GM18867 (cell line): ENCODE results near the gene FAM219B.
"Not testable (repeated sequence)": the region's sequence is repeated elsewhere in the genome, so short reads cannot be mapped to it uniquely, and the experiment has no call there.

Source experiments
- ATAC-seq: cut with Tn5 transposase; IDR thresholded peaks from one replicate; pipeline ENCODE4 v1.9.1; 2021; ENCODE audit warnings: mild to moderate bottlenecking, moderate library complexity; ENCODE audit not compliant: unreplicated experiment

The FAM219B gene

GRCh38 chr15:74904190-74904805 lies 2.4 kb downstream of the FAM219B start:
- ATAC-seq, result no peak

DNA sequence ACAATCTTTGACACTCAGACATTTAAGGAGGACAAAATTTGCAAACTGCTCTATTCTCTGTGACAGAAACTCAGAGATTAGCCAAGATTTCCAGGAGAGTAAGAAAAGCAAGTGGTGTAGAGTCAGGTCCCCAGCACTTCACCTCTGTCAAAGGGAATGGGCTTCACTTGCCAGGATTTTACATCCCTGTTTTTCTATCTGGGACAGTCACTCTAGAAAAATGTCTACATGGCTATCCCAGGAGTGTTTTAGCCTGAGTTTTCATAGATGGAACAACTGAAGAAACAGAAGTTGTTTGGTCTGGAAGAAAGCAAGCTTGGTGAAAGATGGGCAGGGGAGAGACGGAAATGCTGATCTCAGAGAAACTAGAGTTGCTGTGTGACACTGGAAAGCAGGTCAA lies 3.0 kb downstream of the FAM219B start:
- ATAC-seq, result no peak

- ATAC-seq, result no peak
Observed at GRCh38 chr15:74902295-74903075, 4.2 kb downstream of the FAM219B start.

GRCh38 chr15:74901612-74902063 lies 5.0 kb downstream of the FAM219B start:
- no peak for ATAC-seq

- no peak for ATAC-seq
Observed at GRCh38 chr15:74897300-74897701, 9.3 kb downstream of the FAM219B start.

- no peak for ATAC-seq
Observed at GRCh38 chr15:74896316-74896715, 10.3 kb downstream of the FAM219B start.

DNA sequence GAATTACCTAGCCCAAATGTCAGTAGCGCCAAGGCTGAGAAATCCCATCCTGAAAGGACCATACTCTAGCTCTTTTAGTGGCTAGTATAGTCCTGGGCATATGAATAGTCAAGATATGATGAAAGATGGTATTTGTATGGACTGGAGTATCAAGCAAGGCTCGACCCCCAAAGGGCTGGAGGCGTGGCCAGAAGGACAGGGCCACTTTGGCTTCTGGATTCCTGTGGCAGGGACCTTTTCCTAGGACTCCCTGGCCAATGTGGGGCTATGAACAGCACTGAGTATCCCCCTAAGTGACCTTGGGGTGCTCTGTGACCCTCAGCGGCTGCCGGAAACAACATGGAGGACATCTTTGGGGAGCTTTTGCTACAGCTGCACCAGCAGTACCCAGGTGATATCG lies 10.8 kb downstream of the FAM219B start:
- ATAC-seq, result no peak

GRCh38 chr15:74894383-74894782 lies 12.3 kb downstream of the FAM219B start:
- ATAC-seq, result not testable (repeated sequence)

DNA sequence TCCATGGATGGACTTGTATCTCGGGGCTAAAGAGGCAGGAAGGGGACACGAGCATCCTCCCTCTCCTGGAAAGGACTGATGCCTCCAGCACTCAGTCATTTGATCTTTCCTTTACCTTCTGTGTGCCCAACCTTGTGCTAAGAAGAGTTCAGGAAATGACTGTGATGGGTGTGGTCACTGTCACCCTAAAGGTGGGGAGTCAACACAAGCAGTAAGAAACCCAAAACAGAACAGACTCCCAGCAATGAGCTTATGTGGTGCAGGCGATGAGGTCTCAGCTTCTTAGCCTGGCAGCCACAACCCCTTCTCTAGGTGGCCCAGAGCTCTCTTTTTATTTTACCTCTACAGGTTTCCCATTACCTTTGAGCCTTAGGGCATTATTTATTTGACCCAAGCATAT lies 13.0 kb downstream of the FAM219B start:
- ATAC-seq, result no peak

DNA sequence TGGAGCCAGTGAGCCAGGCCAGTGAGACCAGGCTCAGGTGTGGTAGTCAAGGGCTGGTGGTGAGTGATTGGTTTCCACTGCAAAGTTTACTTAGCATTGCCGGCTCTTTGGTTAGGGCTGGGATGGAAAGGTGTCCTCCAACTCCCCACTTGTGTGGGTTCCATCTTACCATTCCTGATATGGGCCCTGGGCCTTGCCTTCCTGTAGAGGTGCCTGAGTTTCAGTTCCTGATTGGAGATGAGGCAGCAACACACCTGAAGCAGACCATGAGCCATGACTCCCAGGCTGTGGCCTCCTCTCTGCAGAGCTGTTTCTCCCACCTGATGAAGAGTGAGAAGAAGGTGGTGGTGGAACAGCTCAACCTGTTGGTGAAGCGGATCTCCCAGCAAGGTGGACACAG lies 13.7 kb downstream of the FAM219B start:
- no peak for ATAC-seq

DNA sequence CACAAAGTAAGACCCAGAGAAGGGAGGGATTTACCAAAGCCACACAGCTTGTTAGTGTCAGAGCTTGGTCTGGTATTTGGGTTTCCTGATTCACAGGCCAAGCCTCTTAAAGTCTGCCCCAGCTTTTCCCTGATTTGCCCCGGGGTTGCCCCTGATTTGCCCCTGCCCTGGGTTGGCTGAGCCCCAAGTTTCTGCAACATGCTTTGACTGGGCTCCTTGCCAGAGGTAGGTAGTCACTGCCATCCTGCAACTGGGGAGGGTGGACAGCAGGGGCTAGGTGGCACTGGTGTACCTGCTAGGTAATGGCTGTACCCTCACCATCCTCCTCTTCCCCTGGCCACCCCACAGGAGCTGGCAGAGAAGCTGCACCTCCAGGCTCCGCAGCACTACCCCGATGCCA lies 14.3 kb downstream of the FAM219B start:
- ATAC-seq, result no peak

- no peak for ATAC-seq
Observed at GRCh38 chr15:74891469-74891868, 15.2 kb downstream of the FAM219B start.

DNA sequence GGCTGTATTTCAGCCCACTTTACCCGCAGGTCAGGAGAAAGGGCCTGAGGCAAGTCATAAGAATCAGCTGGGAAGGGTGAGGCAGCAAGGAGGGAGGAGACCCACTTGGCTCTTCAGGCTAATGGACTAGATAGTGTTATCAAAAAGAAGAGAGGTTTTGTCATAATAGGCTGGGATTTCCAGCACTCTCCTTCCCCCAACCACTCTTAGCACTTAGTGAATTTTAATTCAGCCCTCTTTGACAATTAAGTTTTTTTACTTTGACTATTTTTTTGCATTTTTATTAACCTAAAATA lies 16.0 kb downstream of the FAM219B start:
- ATAC-seq, result no peak

DNA sequence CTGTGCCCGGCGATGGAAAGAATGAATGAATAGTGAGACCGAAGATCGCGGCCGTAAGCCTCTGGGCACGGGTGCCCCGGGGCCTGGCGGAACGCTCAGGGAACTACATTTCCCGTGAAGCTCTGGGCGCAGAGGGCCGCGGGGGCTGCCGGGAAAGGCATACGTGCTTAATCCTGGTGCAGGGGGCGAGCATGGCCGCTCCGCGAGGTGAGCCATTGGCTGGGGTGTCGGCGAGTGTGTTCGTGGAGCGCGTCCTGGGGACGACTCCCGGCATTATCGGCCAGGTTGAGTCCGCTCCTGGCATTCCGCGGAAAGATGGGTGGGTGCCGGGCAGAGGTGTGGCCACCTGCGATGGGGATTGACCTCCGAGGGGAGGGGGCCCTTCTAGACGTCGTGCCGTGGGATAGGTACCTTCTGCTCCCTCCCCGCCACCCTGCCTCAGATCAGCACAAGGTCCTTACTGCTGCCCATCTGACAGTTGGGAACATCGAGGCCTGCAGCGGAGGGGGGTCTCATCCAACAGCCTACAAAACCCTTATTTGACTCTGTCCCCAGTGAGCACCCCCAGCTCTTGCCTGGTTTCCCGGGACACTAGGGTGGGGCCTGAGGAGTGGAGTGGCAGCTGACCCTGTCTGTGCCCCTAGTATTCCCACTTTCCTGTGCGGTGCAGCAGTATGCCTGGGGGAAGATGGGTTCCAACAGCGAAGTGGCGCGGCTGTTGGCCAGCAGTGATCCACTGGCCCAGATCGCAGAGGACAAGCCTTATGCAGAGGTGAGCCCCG lies 16.6 kb downstream of the FAM219B start, which contains the start of gene MPI:
Gene MPI (plus strand): TSS at position 160 of the 782 bp plus-strand sequence. CDS start 32 bp downstream, at position 192.
- ATAC-seq, result peak; percentile 79

- ATAC-seq, result no peak
Observed at GRCh38 chr15:74889390-74889882, 17.2 kb downstream of the FAM219B start.

GRCh38 chr15:74888716-74889115 lies 17.9 kb downstream of the FAM219B start:
- no peak for ATAC-seq

DNA sequence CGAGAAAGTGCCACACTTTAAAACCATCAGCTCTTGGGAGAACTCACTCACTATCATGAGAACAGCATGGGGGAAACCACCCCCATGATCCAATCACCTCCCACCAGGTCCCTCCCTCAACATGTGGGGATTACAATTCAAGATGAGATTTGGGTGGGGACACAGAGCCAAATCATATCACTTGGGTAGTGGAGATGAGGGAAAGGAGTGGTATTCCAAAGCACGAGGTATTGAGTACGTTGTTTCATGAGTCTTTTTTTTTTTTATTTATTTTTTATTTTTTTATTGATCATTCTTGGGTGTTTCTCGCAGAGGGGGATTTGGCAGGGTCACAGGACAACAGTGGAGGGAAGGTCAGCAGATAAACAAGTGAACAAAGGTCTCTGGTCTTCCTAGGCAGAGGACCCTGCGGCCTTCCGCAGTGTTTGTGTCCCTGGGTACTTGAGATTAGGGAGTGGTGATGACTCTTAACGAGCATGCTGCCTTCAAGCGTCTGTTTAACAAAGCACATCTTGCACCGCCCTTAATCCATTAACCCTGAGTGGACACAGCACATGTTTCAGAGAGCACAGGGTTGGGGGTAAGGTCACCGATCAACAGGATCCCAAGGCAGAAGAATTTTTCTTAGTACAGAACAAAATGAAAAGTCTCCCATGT lies 19.0 kb downstream of the FAM219B start:
- not testable (repeated sequence) for ATAC-seq

DNA sequence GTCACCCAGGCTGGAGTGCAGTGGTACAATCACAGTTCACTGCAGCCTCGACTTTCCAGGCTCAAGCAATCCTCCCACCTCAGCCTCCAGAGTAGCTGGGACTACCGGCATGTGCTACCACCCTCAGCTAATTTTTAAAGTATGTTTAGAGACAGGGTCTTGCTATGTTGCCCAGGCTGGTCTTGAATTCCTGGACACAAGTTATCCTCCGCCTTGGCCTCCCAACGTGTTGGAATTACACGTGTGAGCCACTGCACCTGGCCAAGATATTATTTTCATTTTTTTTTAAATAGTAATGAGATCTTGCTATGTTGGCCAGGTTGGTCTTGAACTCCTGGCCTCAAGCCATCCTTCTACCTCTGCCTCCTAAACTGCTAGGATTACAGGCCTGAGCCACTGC lies 21.2 kb downstream of the FAM219B start:
- no peak for ATAC-seq

GRCh38 chr15:74884428-74885223 lies 22.0 kb downstream of the FAM219B start:
- no peak for ATAC-seq

DNA sequence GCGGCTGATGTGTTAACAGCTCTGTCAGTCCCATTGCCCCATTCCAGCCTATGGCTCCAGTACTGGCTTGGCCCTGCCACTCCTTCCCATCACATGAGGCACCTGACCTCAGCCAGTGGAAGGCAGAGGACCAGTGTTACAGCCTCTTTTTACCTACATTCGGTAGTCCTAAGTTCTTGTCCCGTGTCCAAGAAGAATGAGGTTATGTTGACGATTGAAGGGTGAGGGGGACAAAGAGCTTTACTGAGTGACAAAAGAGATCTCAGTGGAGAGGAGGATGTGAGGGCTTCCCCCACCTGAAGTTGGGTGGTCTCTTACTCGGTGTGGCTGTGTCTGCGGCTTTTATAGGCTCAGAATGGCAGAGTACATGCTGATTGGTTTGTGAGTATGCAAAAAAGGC lies 24.1 kb downstream of the FAM219B start:
- ATAC-seq, result no peak
